WTC11 (cell line): Measurements from ENCODE around the gene STX12.

Source experiments
- MYBL2 ChIP-seq: sonication (generic); formaldehyde crosslinking; IDR thresholded peaks from 2 replicates; pipeline ENCODE4 v1.8.1; 2023; ENCODE audit warnings: mild to moderate bottlenecking, moderate library complexity, missing genetic modification reagents
- NR1H2 ChIP-seq: sonication (generic); formaldehyde crosslinking; IDR thresholded peaks from 2 replicates; pipeline ENCODE4 v1.9.0; 2021; ENCODE audit warnings: mild to moderate bottlenecking, moderate library complexity, missing genetic modification reagents
- TP53 ChIP-seq: sonication (generic); formaldehyde crosslinking; IDR thresholded peaks from 2 replicates; pipeline ENCODE4 v1.8.1; 2023; ENCODE audit warnings: mild to moderate bottlenecking, missing genetic modification reagents
- TF ChIP-seq, protein P1 (sequence below): fragments of 200-600 bp; IDR thresholded peaks from 2 replicates; pipeline ENCODE4 v1.8.0; 2022; ENCODE audit warnings: antibody characterized with exemption
- TF ChIP-seq, protein P2 (sequence below): sonication (generic); formaldehyde crosslinking; IDR thresholded peaks from 2 replicates; pipeline ENCODE4 v1.8.1; 2023; ENCODE audit warnings: mild to moderate bottlenecking, missing genetic modification reagents, moderate library complexity
- TF ChIP-seq, protein P3 (sequence below): sonication (generic); formaldehyde crosslinking; IDR thresholded peaks from 2 replicates; pipeline ENCODE4 v1.8.1; 2023; ENCODE audit warnings: mild to moderate bottlenecking, missing genetic modification reagents, moderate library complexity
- TF ChIP-seq, protein P4 (sequence below): sonication (generic); formaldehyde crosslinking; IDR thresholded peaks from 2 replicates; pipeline ENCODE4 v1.8.0; 2022; ENCODE audit warnings: missing genetic modification reagents

DNA sequence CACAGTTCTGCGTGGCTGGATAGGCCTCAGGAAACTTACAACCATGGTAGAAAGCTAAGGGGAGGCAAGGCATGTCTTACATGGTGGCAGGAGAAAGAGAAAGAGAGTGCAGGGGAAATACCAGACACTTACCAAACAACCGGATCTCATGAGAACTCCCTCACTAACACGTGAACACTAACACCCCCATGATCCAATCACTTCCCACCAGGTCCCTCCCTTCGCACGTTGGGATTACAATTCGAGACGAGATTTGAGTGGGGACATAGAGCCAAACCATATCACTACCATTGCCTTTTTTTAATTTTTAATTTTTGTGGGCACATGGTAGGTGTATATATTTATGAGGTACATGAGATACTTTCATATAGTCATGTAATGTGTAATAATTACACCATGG, 33.7 kb downstream of the STX12 start:
- TF ChIP-seq MYBL2 (CRISPR knock-in tag) (no peak), TP53 (CRISPR knock-in tag) (no peak), NR1H2 (CRISPR knock-in tag) (no peak)
- TF ChIP-seq, protein P1, sequence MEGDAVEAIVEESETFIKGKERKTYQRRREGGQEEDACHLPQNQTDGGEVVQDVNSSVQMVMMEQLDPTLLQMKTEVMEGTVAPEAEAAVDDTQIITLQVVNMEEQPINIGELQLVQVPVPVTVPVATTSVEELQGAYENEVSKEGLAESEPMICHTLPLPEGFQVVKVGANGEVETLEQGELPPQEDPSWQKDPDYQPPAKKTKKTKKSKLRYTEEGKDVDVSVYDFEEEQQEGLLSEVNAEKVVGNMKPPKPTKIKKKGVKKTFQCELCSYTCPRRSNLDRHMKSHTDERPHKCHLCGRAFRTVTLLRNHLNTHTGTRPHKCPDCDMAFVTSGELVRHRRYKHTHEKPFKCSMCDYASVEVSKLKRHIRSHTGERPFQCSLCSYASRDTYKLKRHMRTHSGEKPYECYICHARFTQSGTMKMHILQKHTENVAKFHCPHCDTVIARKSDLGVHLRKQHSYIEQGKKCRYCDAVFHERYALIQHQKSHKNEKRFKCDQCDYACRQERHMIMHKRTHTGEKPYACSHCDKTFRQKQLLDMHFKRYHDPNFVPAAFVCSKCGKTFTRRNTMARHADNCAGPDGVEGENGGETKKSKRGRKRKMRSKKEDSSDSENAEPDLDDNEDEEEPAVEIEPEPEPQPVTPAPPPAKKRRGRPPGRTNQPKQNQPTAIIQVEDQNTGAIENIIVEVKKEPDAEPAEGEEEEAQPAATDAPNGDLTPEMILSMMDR: no peak
- TF ChIP-seq, protein P2, sequence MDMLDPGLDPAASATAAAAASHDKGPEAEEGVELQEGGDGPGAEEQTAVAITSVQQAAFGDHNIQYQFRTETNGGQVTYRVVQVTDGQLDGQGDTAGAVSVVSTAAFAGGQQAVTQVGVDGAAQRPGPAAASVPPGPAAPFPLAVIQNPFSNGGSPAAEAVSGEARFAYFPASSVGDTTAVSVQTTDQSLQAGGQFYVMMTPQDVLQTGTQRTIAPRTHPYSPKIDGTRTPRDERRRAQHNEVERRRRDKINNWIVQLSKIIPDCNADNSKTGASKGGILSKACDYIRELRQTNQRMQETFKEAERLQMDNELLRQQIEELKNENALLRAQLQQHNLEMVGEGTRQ (CRISPR knock-in tag): no peak
- TF ChIP-seq, protein P3, sequence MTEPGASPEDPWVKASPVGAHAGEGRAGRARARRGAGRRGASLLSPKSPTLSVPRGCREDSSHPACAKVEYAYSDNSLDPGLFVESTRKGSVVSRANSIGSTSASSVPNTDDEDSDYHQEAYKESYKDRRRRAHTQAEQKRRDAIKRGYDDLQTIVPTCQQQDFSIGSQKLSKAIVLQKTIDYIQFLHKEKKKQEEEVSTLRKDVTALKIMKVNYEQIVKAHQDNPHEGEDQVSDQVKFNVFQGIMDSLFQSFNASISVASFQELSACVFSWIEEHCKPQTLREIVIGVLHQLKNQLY: no peak
- TF ChIP-seq, protein P4, sequence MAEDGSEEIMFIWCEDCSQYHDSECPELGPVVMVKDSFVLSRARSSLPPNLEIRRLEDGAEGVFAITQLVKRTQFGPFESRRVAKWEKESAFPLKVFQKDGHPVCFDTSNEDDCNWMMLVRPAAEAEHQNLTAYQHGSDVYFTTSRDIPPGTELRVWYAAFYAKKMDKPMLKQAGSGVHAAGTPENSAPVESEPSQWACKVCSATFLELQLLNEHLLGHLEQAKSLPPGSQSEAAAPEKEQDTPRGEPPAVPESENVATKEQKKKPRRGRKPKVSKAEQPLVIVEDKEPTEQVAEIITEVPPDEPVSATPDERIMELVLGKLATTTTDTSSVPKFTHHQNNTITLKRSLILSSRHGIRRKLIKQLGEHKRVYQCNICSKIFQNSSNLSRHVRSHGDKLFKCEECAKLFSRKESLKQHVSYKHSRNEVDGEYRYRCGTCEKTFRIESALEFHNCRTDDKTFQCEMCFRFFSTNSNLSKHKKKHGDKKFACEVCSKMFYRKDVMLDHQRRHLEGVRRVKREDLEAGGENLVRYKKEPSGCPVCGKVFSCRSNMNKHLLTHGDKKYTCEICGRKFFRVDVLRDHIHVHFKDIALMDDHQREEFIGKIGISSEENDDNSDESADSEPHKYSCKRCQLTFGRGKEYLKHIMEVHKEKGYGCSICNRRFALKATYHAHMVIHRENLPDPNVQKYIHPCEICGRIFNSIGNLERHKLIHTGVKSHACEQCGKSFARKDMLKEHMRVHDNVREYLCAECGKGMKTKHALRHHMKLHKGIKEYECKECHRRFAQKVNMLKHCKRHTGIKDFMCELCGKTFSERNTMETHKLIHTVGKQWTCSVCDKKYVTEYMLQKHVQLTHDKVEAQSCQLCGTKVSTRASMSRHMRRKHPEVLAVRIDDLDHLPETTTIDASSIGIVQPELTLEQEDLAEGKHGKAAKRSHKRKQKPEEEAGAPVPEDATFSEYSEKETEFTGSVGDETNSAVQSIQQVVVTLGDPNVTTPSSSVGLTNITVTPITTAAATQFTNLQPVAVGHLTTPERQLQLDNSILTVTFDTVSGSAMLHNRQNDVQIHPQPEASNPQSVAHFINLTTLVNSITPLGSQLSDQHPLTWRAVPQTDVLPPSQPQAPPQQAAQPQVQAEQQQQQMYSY: no peak
